IMR-90 (cell line): Measurements from ENCODE around the gene ZNF423. TPM values are rescaled to one million over a fixed set of nuclear protein-coding genes. Genes with fewer than 3 reads are reported as not detected.

Experiments used
- ATAC-seq: fragments of 200-7000 bp; cut with Tn5 transposase; 2 replicates; pipeline ENCODE4 v1.9.1; 2020; ENCODE audit warnings: low read depth, mild to moderate bottlenecking, moderate library complexity
- BruUV-seq: library from RNA; stranded (reverse); fragments of 400-500 nt; replicated peaks from 2 replicates; lab custom pipeline; 2021; lab: Mats Ljungman, UMichigan
- CTCF ChIA-PET: fragments of 300-600 bp; formaldehyde crosslinking; extraction: SDS; loops from one replicate; lab custom pipeline; 2021; ENCODE audit warnings: antibody characterized with exemption; lab: Yijun Ruan, JAX
- POLR2A ChIA-PET: fragments of 300-600 bp; sonication (Branson Sonifier 250); formaldehyde crosslinking; loops from one replicate; lab custom pipeline; 2022; ENCODE audit warnings: antibody characterized with exemption; ENCODE audit not compliant: unreplicated experiment; lab: Charles Lee
- DNase-seq: peaks from one replicate; pipeline ENCODE4 v3.0.0; 2013
- H2AFZ ChIP-seq: replicated peaks from 2 replicates; pipeline ENCODE3; 2013; ENCODE audit warnings: low read length, mild to moderate bottlenecking; ENCODE audit not compliant: poor library complexity
- H2AK5ac ChIP-seq: 2 replicates; pipeline ENCODE4 v1.6.1; 2013; ENCODE audit warnings: low read depth, low read length, inconsistent platforms
- H2AK9ac ChIP-seq: replicated peaks from 2 replicates; pipeline ENCODE3; 2013; ENCODE audit warnings: mild to moderate bottlenecking, low read depth, low read length, moderate library complexity; ENCODE audit not compliant: poor library complexity
- H2BK120ac ChIP-seq: 2 replicates; pipeline ENCODE4 v1.6.1; 2013; ENCODE audit warnings: low read depth, low read length, inconsistent platforms
- H2BK15ac ChIP-seq: 3 replicates; pipeline ENCODE4 v1.6.1; 2013; ENCODE audit warnings: low read depth, low read length, inconsistent platforms
- H2BK20ac ChIP-seq: 2 replicates; pipeline ENCODE4 v1.6.1; 2013; ENCODE audit warnings: low read depth, mild to moderate bottlenecking, inconsistent platforms, low read length, moderate library complexity
- H2BK5ac ChIP-seq: 2 replicates; pipeline ENCODE4 v1.6.1; 2013; ENCODE audit warnings: mild to moderate bottlenecking, low read depth, low read length, inconsistent platforms; ENCODE audit not compliant: poor library complexity, severe bottlenecking
- H3K14ac ChIP-seq: replicated peaks from 2 replicates; pipeline ENCODE4 v1.6.1; 2013; ENCODE audit warnings: low read depth, low read length, inconsistent platforms
- H3K18ac ChIP-seq: 2 replicates; pipeline ENCODE4 v1.6.1; 2013; ENCODE audit warnings: low read depth, low read length, control low read depth
- H3K23ac ChIP-seq: 2 replicates; pipeline ENCODE4 v1.6.1; 2013; ENCODE audit warnings: low read depth, low read length, inconsistent platforms
- H3K27ac ChIP-seq: 2 replicates; pipeline ENCODE4 v1.5.1; 2013; ENCODE audit warnings: mild to moderate bottlenecking, control low read depth, low read length; ENCODE audit not compliant: insufficient read depth
- H3K27me3 ChIP-seq: 2 replicates; pipeline ENCODE4 v1.6.1; 2013; ENCODE audit warnings: low read length; ENCODE audit not compliant: control insufficient read depth, insufficient read depth
- H3K36me3 ChIP-seq: 2 replicates; pipeline ENCODE4 v1.6.1; 2013; ENCODE audit warnings: low read length, mixed read lengths; ENCODE audit not compliant: control insufficient read depth, insufficient read depth
- H3K4ac ChIP-seq: 2 replicates; pipeline ENCODE4 v1.6.1; 2013; ENCODE audit warnings: low read depth, low read length, inconsistent platforms
- H3K4me1 ChIP-seq: 2 replicates; pipeline ENCODE4 v1.6.1; 2013; ENCODE audit warnings: low read length, mixed read lengths; ENCODE audit not compliant: control insufficient read depth, insufficient read depth
- H3K4me2 ChIP-seq: 2 replicates; pipeline ENCODE4 v1.6.1; 2013; ENCODE audit warnings: low read depth, mild to moderate bottlenecking, control low read depth, low read length, moderate library complexity
- H3K4me3 ChIP-seq: 2 replicates; pipeline ENCODE4 v1.5.1; 2013; ENCODE audit warnings: low read depth, mild to moderate bottlenecking, control low read depth, low read length, moderate library complexity; ENCODE audit not compliant: insufficient read depth
- H3K56ac ChIP-seq: 2 replicates; pipeline ENCODE4 v1.6.1; 2013; ENCODE audit warnings: low read length, inconsistent platforms; ENCODE audit not compliant: insufficient read depth; ENCODE audit errors: extremely low read depth
- H3K79me1 ChIP-seq, 2 experiments: 2 replicates each; pipeline ENCODE4 v1.6.1; 2013; ENCODE audit warnings: low read length in 2 of 2, inconsistent platforms in 1 of 2, low read depth in 1 of 2
- H3K9ac ChIP-seq: 2 replicates; pipeline ENCODE4 v1.6.1; 2013; ENCODE audit warnings: low read depth, low read length, control low read depth
- H3K9me1 ChIP-seq: 2 replicates; pipeline ENCODE4 v1.6.1; 2013; ENCODE audit warnings: low read length, inconsistent platforms; ENCODE audit not compliant: insufficient read depth
- H3K9me3 ChIP-seq: 2 replicates; pipeline ENCODE4 v1.6.1; 2013; ENCODE audit warnings: low read length; ENCODE audit not compliant: control insufficient read depth, insufficient read depth
- H4K20me1 ChIP-seq: 2 replicates; pipeline ENCODE4 v1.6.1; 2013; ENCODE audit warnings: low read length, inconsistent platforms; ENCODE audit not compliant: insufficient read depth
- H4K5ac ChIP-seq: 2 replicates; pipeline ENCODE4 v1.6.1; 2013; ENCODE audit warnings: mild to moderate bottlenecking, low read depth, low read length, control low read depth
- H4K8ac ChIP-seq, 2 experiments: 2 replicates each; pipeline ENCODE4 v1.6.1; 2013; ENCODE audit warnings: low read depth in 2 of 2, low read length in 2 of 2, control low read depth in 1 of 2, inconsistent platforms in 1 of 2
- H4K91ac ChIP-seq: 2 replicates; pipeline ENCODE4 v1.6.1; 2013; ENCODE audit warnings: low read depth, low read length, inconsistent platforms; ENCODE audit not compliant: insufficient read depth
- BHLHE40 ChIP-seq: fragments of 150-350 bp; IDR thresholded peaks from 2 replicates; pipeline ENCODE4 v1.6.1; 2016; ENCODE audit warnings: mild to moderate bottlenecking, low read depth, low read length
- MAFK ChIP-seq: IDR thresholded peaks from 2 replicates; pipeline ENCODE4 v1.6.1; 2012; ENCODE audit warnings: low read depth, low read length, improper control_type of control experiment
- RCOR1 ChIP-seq: IDR thresholded peaks from 2 replicates; pipeline ENCODE4 v1.6.1; 2012; ENCODE audit warnings: mild to moderate bottlenecking, low read length, improper control_type of control experiment; ENCODE audit not compliant: insufficient replicate concordance
- RFX5 ChIP-seq: IDR thresholded peaks from 2 replicates; pipeline ENCODE4 v1.8.0; 2012; ENCODE audit warnings: low read depth, mild to moderate bottlenecking, low read length, moderate library complexity
- SMC3 ChIP-seq: fragments of 150-350 bp; IDR thresholded peaks from 2 replicates; pipeline ENCODE4 v1.6.1; 2016; ENCODE audit warnings: low read depth, mild to moderate bottlenecking, antibody characterized with exemption, low read length, moderate library complexity
- WGBS, 2 experiments: methylation state at CpG; one replicate each; pipeline versions ENCODE4 v1.1.5 to v1.1.7; 2013; ENCODE audit warnings: missing lambda C conversion rate in 2 of 2; ENCODE audit not compliant: insufficient read length in 1 of 2; ENCODE audit errors: extremely low coverage in 2 of 2; 5-methylcytosine and 5-hydroxymethylcytosine counted together
- dilution Hi-C: fragments of 300-500 bp; cut with HindIII; formaldehyde crosslinking; loops from one replicate; pipeline ENCODE4 v1.14.3; 2018; ENCODE audit warnings: low sequenced_read_pairs; ENCODE audit not compliant: unreplicated experiment
- in situ Hi-C: fragments of 300-500 bp; cut with MboI; formaldehyde crosslinking; loops from 3 replicates; pipeline ENCODE4 v1.14.3; 2019; ENCODE audit warnings: low sequenced_read_pairs, inconsistent platforms, mixed read lengths
- intact Hi-C: fragments of 100-400 bp; cut with micrococcal nuclease; formaldehyde crosslinking; loops from 2 replicates; pipeline ENCODE4 v1.10.0; 2022
- polyA plus RNA-seq, 3 experiments: library from polyadenylated mRNA; depleted of rRNA; stranded (reverse); fragments of >200 nt; gene quantifications; 2 replicates each; pipeline ENCODE4 v1.2.3, GENCODE V29; 2012; ENCODE audit warnings: low replicate concordance in 1 of 3
- total RNA-seq: library from RNA; depleted of rRNA; stranded (reverse); fragments of >200 nt; gene quantifications from 2 replicates; pipeline ENCODE4 v1.2.3, GENCODE V29; 2012

The ZNF423 gene
- total and polyA plus RNA-seq, 2 of the 4 experiments (the other 2 are of a cell fraction), result under 0.01 to 0.10 TPM

DNA sequence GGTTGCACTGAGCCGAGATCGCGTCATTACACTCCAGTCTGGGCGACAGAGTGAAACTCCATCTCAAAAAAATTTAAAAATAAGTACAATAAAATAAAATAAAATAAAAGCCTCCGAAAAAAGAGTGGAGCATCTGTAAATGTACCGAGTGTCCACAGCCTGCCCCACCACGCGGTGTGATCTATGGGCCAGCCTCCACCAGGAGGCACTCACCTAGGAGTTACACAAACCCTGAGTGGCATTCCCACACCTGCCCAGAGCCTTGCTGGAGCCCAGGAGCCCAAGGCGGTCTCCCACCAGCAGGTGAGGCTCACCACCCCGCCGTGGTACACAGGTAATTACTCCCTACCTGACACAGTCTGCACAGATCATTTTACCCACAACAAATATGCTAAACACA is 183.2 kb downstream of the ZNF423 start:
- DNase-seq, result no peak
- no CpG with 5 or more reads among the region's 11 CpGs for WGBS, 2 experiments
- no peaks in the 10 kb centered on the region for H3K9me1 ChIP-seq
- H3K79me1 ChIP-seq, result no peaks in the 10 kb centered on the region
- peaks cover 3% of the 10 kb centered on the region; the same call in 1 of the 2 replicates for H3K27me3 ChIP-seq
- H4K20me1 ChIP-seq, result no peaks in the 10 kb centered on the region
- no peak overlapping the region for H2AK9ac ChIP-seq
- dilution Hi-C loops, result no loop called here
- intact Hi-C loops, result no loop called here
- H3K4me2 ChIP-seq, result no peak overlapping the region
- no peak overlapping the region for H3K27ac ChIP-seq
- H2AK5ac ChIP-seq, result no peak overlapping the region
- H4K91ac ChIP-seq, result no peak overlapping the region
- H3K4me3 ChIP-seq, result no peak overlapping the region
- H3K56ac ChIP-seq, result no peak overlapping the region
- H2BK15ac ChIP-seq, result no peak overlapping the region
- TF ChIP-seq RFX5 (no peak), MAFK (no peak), BHLHE40 (no peak), RCOR1 (no peak), SMC3 (no peak)
- H3K23ac ChIP-seq, result no peak overlapping the region
- H2BK5ac ChIP-seq, result no peak overlapping the region
- H2BK120ac ChIP-seq, result no peak overlapping the region
- CTCF ChIA-PET, result no interaction called here
- POLR2A ChIA-PET, result no interaction called here
- no peak overlapping the region for H3K4ac ChIP-seq
- in situ Hi-C loops, result no loop called here
- H3K14ac ChIP-seq, result no peak overlapping the region
- H4K5ac ChIP-seq, result no peak overlapping the region
- H3K18ac ChIP-seq, result no peak overlapping the region
- H2BK20ac ChIP-seq, result no peak overlapping the region
- H3K9me3 ChIP-seq, result no peaks in the 10 kb centered on the region
- ATAC-seq, result no peak
- H2AFZ ChIP-seq, result no peak overlapping the region
- no peak overlapping the region for H4K8ac ChIP-seq
- no peaks in the 10 kb centered on the region for H3K4me1 ChIP-seq
- BruUV-seq, result no TSS peak
- H3K9ac ChIP-seq, result no peak overlapping the region
- no peaks in the 10 kb centered on the region for H3K36me3 ChIP-seq
